ENCODE measurements around the gene EXOC3L2.
A peak's percentile ranks its signal among the peaks of the same experiment; 100 is the strongest.

- peak; percentile 61; the same call in 1 of the 2 replicates for TF ChIP-seq GATA2 (IDR thresholded peaks at IDR 0.05; ENCODE audit: low read depth, low read length)
- no peak for TF ChIP-seq GATA3 (IDR thresholded peaks at IDR 0.05; ENCODE audit: low read depth, low read length)
Observed at GRCh38 chr19:45250216-45250831, 5.1 kb upstream of the EXOC3L2 start.
